Naive thymus-derived CD8-positive, alpha-beta T cell (primary cell): ENCODE results near the gene FAM47E. TPM values are rescaled to one million over a fixed set of nuclear protein-coding genes. Genes with fewer than 3 reads are reported as not detected.

Source experiments
- ATAC-seq, 2 donors: fragments of 150-1000 bp; cut with Tn5 transposase in 1 of 2; sonication (Bioruptor Pico), chemical (Tn5 transposase) in 1 of 2; 1 replicate in 1 of 2; 2 replicates in 1 of 2; pipeline ENCODE4 v1.10.0; 2021; ENCODE audit warnings: mild to moderate bottlenecking in 2 of 2, moderate library complexity in 2 of 2
- POLR2A ChIA-PET: fragments of 350-600 bp; sonication (Branson Sonifier 250); formaldehyde crosslinking; loops from one replicate; lab custom pipeline; 2021; ENCODE audit warnings: antibody characterized with exemption; lab: Charles Lee
- DNase-seq, 10 donors: peaks; one replicate each; pipeline versions ENCODE4 v3.0.0 to v3.0.0-alpha.2; 2020 to 2022
- H3K27ac Mint-ChIP-seq, 10 donors: one replicate each; pipeline ENCODE4 v1.8.0; 2020 to 2022; ENCODE audit warnings: mild to moderate bottlenecking in 10 of 10, mixed read lengths in 10 of 10, moderate library complexity in 4 of 10, inconsistent platforms in 1 of 10
- H3K27me3 Mint-ChIP-seq, 5 donors: one replicate each; pipeline ENCODE4 v1.8.0; 2021 to 2022; ENCODE audit warnings: mixed read lengths in 5 of 5
- H3K36me3 Mint-ChIP-seq, 3 donors: one replicate each; pipeline ENCODE4 v1.8.0; 2020 to 2022; ENCODE audit warnings: mixed read lengths in 3 of 3, mild to moderate bottlenecking in 2 of 3, inconsistent platforms in 1 of 3
- H3K4me1 Mint-ChIP-seq, 4 donors: one replicate each; pipeline ENCODE4 v1.8.0; 2021 to 2022; ENCODE audit warnings: mixed read lengths in 4 of 4
- H3K4me3 Mint-ChIP-seq, 10 donors: one replicate each; pipeline ENCODE4 v1.8.0; 2020 to 2022; ENCODE audit warnings: mild to moderate bottlenecking in 10 of 10, mixed read lengths in 10 of 10, moderate library complexity in 6 of 10, inconsistent platforms in 1 of 10
- H3K9me3 Mint-ChIP-seq, 9 donors: one replicate each; pipeline ENCODE4 v1.8.0; 2020 to 2022; ENCODE audit warnings: mixed read lengths in 9 of 9, mild to moderate bottlenecking in 3 of 9, inconsistent platforms in 1 of 9, moderate library complexity in 1 of 9
- polyA plus RNA-seq, 3 donors: library from polyadenylated mRNA; unstranded; fragments of 300-500 nt; fragmentation: Illumina TruSeq; gene quantifications; one replicate each; pipeline ENCODE4 v1.2.3, GENCODE V29; 2021
- total RNA-seq, 8 experiments: library from RNA in 2 of 8; stranded (reverse) in 2 of 8; gene quantifications; one replicate each; pipeline ENCODE4 v1.2.3 and lab custom pipeline; 2021 to 2026

FAM47E gene, protein sequence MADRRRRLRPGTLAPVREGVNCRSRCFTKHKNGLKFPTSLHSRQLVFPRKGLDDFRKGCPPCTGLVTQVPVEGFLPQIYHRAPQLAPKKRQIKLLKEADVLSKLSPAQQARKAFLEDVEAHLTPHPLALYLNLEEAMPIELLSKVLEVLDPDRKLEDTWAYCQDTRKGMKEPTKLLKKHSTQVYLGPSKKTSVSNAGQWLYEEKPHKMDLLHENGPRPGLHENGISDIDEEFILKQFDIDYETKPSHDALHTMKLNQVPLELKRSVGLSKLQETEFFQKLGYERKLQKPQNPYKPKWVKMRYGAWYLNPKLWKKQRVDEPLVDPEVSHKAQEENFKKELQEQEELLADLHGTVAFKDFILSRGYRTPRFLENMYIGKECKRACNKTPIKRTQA
- total RNA-seq (1 to 10 TPM in 1 of 2 experiments, under 1 TPM in 1; 0.60 to 1.3 TPM), polyA plus RNA-seq (under 1 TPM in 1 of 3 donors, not detected in 2; 0.64 TPM), total RNA-seq (lab: John Stamatoyannopoulos, UW) (0.08 to 1.5 (median 0.24) reads per million in 6 experiments)

DNA sequence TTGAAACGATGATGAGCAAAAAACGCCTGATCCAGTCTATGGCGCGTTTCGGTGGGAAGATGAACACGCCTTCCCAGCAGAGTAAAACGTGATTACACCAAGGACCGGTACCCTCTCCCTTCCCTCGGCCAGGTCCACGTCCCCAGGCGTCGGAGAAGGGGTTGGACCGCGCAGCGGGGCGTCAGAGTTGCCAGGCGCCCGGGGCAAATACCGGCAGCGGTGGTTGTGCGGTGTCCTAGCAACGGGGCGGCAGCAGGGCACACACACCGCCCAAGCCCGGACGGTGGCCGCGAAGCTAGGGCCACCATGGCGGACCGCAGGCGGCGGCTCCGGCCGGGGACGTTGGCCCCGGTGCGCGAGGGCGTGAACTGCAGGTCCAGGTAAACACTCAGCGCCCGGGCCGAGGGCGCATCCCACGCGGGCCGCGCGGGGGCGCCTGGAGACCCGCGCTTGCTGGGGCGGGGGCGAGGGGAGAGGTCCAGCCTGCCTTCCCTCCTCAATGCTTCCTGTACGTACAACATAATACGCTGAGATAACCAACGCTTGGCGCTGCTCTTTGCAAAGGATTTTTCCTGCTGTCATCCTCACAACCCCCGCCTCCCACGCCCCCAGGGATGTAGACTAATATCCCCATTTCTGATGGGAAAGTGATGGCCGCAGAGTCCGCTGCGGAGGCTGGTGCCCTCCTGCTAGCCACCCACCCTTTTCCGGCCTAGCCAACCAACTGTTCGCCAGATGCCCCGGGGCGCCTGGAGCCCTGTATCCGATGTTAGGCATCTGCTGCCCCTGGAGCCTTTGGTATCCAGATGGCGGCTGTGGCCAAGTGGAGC, at the start of gene FAM47E:
FAM47E (plus strand) TSS at position 281 of the 830 bp plus-strand sequence; CDS start at position 307, 26 bp downstream.
- POLR2A ChIA-PET, result no interaction called here
- ATAC-seq (peak; percentile 87 to 92), DNase-seq (peak; percentile 5 to 75 (median 36))
- Mint-ChIP-seq H3K27ac (peak within 1 kb of the TSS in 7 of 10 donors; percentile 3 to 92 (median 72)), H3K4me1 (peaks cover 4 to 10% (median 8%) of the 10 kb centered on the region in 4 donors), H3K27me3 (peaks cover 36 to 78% (median 60%) of the 10 kb centered on the region in 5 donors), H3K4me3 (peak within 1 kb of the TSS; percentile 77 to 90 (median 84)), H3K9me3 (no peaks in the 10 kb centered on the region), H3K36me3 (no peaks in the 10 kb centered on the region)

DNA sequence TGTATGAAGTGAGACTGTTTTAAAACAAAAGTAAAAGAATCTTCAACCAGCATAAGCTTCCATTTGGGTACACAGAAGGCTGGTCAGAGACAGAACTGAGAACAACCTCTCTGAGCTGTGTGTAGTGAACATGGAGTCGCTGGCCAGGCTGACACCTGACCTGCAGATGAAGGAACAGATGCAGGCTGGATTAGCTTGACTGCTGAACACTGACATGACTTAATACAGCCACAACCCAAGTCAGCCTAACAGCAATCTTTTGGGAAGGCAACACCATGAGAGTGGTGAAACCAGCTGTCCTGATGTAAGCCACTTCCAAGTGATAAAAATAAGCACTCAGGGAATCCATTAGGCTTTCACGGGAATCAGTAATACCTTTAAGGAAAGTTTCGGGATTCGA, 48.0 kb upstream of the FAM47E start:
- Mint-ChIP-seq H3K9me3 (no peaks in the 10 kb centered on the region), H3K4me1 (peaks cover 33 to 70% (median 61%) of the 10 kb centered on the region in 4 donors), H3K36me3 (peaks cover 0 to 11% (median 0%) of the 10 kb centered on the region in 3 donors), H3K27me3 (no peaks in the 10 kb centered on the region), H3K27ac (peak overlapping the region in 1 of 10 donors; percentile 21), H3K4me3 (no peak overlapping the region)
- DNase-seq, result no peak
- no peak for ATAC-seq
- POLR2A ChIA-PET, result interaction anchor here (1.3 kb wide), 1 partner anchor 9 kb away, joined by 4 read pairs; no protein-coding TSS in a partner anchor

- ATAC-seq (no peak), DNase-seq (no peak)
- no peak overlapping the region for H3K4me3 Mint-ChIP-seq
- peaks cover 30 to 67% (median 59%) of the 10 kb centered on the region in 4 donors for H3K4me1 Mint-ChIP-seq
- POLR2A ChIA-PET, result no interaction called here
- no peaks in the 10 kb centered on the region for H3K9me3 Mint-ChIP-seq
- H3K36me3 Mint-ChIP-seq, result peaks cover 0 to 19% (median 0%) of the 10 kb centered on the region in 3 donors
- no peaks in the 10 kb centered on the region for H3K27me3 Mint-ChIP-seq
- peak overlapping the region in 1 of 10 donors; percentile 57 for H3K27ac Mint-ChIP-seq
These were observed 46.6 kb upstream of the FAM47E start for GRCh38 chr4:76204936-76205335.

DNA sequence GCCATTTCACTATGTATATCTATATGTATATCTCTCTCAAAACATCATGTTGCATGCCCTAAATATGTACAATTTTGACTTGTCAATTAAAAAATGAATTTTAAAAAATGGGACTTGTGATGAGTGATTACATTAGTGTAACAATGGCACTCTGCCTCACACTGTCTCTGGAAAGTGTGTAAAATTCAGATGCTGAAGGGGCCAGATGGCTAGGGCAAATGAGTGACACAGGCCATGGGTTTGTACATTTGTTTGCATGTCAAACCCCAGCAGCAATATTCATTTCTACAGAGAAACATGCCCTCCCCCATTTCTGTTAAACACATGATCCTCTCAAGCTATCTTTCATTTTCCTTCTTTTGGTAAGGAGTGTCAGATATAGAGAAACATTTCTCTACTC, 46.0 kb upstream of the FAM47E start:
- H3K4me1 Mint-ChIP-seq, result peaks cover 33 to 67% (median 59%) of the 10 kb centered on the region in 4 donors
- no peak overlapping the region for H3K27ac Mint-ChIP-seq
- H3K36me3 Mint-ChIP-seq, result peaks cover 0 to 20% (median 0%) of the 10 kb centered on the region in 3 donors
- H3K9me3 Mint-ChIP-seq, result no peaks in the 10 kb centered on the region
- POLR2A ChIA-PET, result no interaction called here
- H3K27me3 Mint-ChIP-seq, result no peaks in the 10 kb centered on the region
- ATAC-seq, result no peak
- no peak for DNase-seq
- H3K4me3 Mint-ChIP-seq, result no peak overlapping the region

DNA sequence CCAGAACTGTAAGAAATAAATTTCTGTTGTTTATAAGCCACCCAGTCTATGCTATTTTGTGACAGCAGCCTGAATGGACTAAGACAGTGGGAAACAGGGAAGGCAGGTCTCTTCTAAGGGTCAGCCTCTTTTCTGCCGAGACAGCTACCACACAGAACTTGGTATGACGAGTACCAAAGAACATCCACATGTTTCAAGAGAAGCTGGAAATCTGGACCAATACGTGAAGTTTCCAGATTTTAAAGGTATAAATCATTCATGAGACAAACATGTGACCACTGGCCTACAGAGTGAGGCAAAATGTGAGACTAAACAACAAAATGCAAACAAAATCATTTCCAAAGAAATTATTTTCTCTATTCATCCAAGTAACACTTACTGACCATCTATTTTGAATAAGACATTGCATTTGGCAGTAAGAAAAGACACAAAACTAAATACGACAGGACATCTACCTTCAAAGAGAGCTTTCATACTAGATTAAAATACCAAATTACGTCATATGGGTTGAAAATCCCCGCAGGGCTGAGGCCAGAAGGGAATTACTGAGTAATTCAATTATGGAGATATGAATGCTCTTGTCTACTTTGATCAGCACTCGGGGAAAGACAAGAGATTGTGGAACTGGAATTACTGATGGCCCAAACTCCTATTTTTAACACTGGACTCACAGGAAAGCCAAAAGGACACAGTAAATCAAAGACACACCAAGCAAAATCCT, 45.1 kb upstream of the FAM47E start:
- ATAC-seq, result no peak
- Mint-ChIP-seq H3K36me3 (peaks cover 0 to 20% (median 0%) of the 10 kb centered on the region in 3 donors), H3K27me3 (no peaks in the 10 kb centered on the region), H3K4me3 (no peak overlapping the region), H3K27ac (no peak overlapping the region), H3K9me3 (no peaks in the 10 kb centered on the region), H3K4me1 (peaks cover 25 to 67% (median 59%) of the 10 kb centered on the region in 4 donors)
- DNase-seq, result no peak
- POLR2A ChIA-PET, result no interaction called here

DNA sequence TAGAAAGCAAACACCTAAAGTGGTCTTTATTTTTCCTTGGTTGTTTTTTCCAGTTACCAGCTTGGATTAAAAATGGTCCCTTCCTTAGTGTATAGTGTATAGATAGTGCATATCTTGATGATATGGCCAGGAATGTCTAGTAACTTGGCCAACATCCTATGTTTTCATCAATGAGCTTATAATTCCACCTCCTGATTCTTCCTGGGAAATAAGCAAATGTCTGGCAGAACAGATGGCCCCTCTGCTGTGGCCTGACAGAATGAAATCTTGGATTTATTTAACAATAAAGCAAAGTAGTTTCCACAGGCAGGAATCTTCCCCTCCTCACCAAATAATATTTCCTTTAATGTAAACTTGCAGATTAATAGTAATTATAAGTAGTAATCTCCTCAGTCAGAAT, 44.0 kb upstream of the FAM47E start:
- H3K27ac Mint-ChIP-seq, result peak overlapping the region in 1 of 10 donors; percentile 18
- POLR2A ChIA-PET, result no interaction called here
- no peak for ATAC-seq

DNA sequence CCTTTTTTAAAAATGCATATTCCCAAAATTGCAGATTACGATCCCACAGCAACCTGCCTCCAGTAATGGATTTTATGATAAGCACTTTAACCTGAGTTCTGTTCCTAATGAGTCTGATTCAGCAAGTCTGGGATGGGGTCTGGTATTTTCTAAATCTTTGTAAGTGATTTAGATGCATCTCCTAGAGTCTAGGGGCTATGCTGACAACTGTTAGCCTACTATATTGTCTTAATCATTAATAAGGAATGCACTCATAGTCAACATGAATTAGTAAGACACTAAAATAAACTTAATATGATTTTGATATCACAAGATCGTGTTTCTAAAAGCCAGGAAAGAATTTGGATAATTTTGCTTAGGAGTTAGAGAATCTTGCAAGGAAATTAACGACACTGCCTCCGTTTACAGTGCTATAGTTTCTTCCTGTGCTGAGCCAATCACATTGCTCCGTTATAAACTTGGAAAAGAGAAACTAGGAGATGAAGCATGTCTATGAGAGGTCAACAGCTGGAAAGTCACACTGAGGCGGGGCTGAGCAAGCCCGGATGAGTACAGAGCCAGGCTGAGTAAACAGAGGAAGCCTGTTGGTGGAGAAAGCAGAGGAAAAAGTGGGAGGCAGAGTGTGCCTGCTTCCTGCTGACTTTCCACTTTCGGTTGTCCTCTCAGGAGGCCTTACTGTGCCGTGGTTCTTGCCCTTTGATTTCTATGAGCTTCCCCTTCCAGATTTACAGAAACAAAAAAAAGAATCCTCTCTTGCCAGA, 43.3 kb upstream of the FAM47E start:
- POLR2A ChIA-PET, result interaction anchor here (1.0 kb wide), 1 partner anchor 146 kb away, joined by 5 read pairs; no protein-coding TSS in a partner anchor
- H3K36me3 Mint-ChIP-seq, result peaks cover 0 to 18% (median 0%) of the 10 kb centered on the region in 3 donors
- peak overlapping the region in 3 of 10 donors; percentile 2 to 32 (median 19) for H3K4me3 Mint-ChIP-seq
- DNase-seq (no peak), ATAC-seq (no peak)
- H3K27me3 Mint-ChIP-seq, result no peaks in the 10 kb centered on the region
- no peaks in the 10 kb centered on the region for H3K9me3 Mint-ChIP-seq
- H3K27ac Mint-ChIP-seq, result peak overlapping the region in 6 of 10 donors; percentile 27 to 71 (median 51)
- peaks cover 37 to 79% (median 73%) of the 10 kb centered on the region in 4 donors for H3K4me1 Mint-ChIP-seq

More for the DNA sequence above, 44.0 kb upstream of the FAM47E start:
- Mint-ChIP-seq H3K27me3 (no peaks in the 10 kb centered on the region), H3K36me3 (peaks cover 0 to 20% (median 0%) of the 10 kb centered on the region in 3 donors), H3K4me3 (no peak overlapping the region), H3K9me3 (no peaks in the 10 kb centered on the region), H3K4me1 (peaks cover 32 to 77% (median 67%) of the 10 kb centered on the region in 4 donors)
- no peak for DNase-seq

GRCh38 chr4:76209881-76210280, 41.6 kb upstream of the FAM47E start:
- Mint-ChIP-seq H3K27ac (peak overlapping the region in 7 of 10 donors; percentile 41 to 96 (median 49)), H3K36me3 (peaks cover 0 to 9% (median 0%) of the 10 kb centered on the region in 3 donors), H3K4me3 (no peak overlapping the region), H3K27me3 (no peaks in the 10 kb centered on the region), H3K9me3 (no peaks in the 10 kb centered on the region), H3K4me1 (peaks cover 41 to 81% (median 77%) of the 10 kb centered on the region in 4 donors)
- no peak for DNase-seq
- ATAC-seq, result no peak
- POLR2A ChIA-PET, result interaction anchor here (1.4 kb wide), 1 partner anchor 10 kb away, joined by 5 read pairs; no protein-coding TSS in a partner anchor

DNA sequence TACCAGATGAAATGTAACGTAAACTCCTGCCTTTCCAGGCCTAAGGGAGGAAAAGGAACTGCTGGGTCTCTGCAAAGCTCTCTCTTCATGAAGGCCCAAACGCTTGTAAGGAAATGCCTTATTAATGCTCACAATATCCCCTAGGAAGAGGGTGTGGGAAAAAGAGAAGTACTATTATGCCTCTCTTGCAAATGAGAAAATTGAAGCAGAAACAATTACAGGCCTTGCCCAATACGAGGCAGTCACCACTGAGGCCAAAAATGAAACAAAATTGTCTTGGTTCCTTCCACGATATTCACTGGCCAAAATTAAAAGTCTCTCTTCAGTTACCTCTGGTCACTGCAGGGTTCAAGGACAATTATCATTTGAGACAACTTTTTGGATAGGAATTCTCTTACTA, 41.1 kb upstream of the FAM47E start:
- H3K4me3 Mint-ChIP-seq, result no peak overlapping the region
- no peak for ATAC-seq
- no peaks in the 10 kb centered on the region for H3K9me3 Mint-ChIP-seq
- H3K27me3 Mint-ChIP-seq, result no peaks in the 10 kb centered on the region
- DNase-seq, result no peak
- H3K36me3 Mint-ChIP-seq, result peaks cover 0 to 9% (median 0%) of the 10 kb centered on the region in 3 donors
- H3K27ac Mint-ChIP-seq, result peak overlapping the region in 6 of 10 donors; percentile 50 to 96 (median 69)
- POLR2A ChIA-PET, result interaction anchor here (1.4 kb wide), 1 partner anchor 10 kb away, joined by 5 read pairs; no protein-coding TSS in a partner anchor
- peaks cover 41 to 86% (median 83%) of the 10 kb centered on the region in 4 donors for H3K4me1 Mint-ChIP-seq

DNA sequence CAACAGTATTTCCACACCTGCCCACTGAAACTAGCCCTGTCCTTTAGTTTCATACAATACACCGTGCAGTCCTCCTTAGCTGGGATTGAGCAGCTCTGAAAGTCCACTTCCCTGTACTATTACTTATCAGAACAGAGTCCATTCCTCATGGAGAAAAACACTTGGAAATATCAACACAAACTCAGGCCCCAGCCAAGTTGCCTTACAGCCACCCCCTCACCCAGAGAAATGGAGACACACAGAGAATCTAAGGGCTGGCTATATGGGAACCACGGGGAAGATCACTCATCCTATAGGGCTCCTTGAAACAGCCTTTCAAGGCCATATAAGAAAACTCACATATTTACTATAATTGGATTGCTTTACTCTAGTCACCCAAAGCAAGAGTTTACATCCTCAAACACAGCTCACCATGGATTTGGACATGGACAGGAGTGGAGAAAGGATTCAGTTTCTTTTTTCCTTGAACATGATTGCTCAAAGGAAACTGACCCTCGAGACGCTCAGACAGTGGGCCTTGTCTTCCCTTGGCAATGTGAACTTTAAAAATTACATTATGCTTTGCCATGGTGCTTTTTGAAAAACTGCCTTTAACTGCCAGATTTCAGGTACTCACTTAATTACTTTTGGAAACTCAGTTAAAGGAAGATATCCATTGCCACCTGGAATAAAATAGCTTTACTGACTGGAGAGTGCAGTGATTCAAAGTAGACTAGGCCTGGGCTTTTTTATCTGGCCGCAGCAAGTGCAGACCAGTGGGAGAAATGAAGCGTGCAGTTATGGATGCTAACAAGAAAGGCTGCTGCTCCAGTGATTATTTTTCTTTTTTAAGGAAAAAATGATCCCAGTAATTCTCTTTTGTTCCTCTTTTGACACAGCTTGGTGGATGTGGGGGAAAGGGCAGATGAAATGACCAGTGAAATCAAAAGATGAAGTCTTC, 39.5 kb upstream of the FAM47E start:
- Mint-ChIP-seq H3K27me3 (no peaks in the 10 kb centered on the region), H3K27ac (peak overlapping the region; percentile 89 to 98 (median 98)), H3K9me3 (no peaks in the 10 kb centered on the region), H3K4me1 (peaks cover 36 to 81% (median 78%) of the 10 kb centered on the region in 4 donors), H3K4me3 (peak overlapping the region; percentile 85 to 96 (median 92)), H3K36me3 (peaks cover 0 to 9% (median 0%) of the 10 kb centered on the region in 3 donors)
- POLR2A ChIA-PET, result interaction anchor here (0.6 to 1.9 kb wide), 4 partner anchors 8 to 1651 kb away, joined by 4 to 13 read pairs (median 6); partner anchors contain the start of gene NUP54
- no peak for ATAC-seq
- no peak for DNase-seq
